Urinary bladder (tissue), 4 donors: Measurements from ENCODE around the gene PPP1R12A. TPM values are rescaled to one million over a fixed set of nuclear protein-coding genes. Genes with fewer than 3 reads are reported as not detected.
A peak's percentile ranks its signal among the peaks of the same experiment; 100 is the strongest.

Experiments used
- DNase-seq: peaks from one replicate; pipeline ENCODE4 v3.0.0-alpha.2; 2015; ENCODE audit errors: extremely low spot score
- H3K27ac ChIP-seq: one replicate; pipeline ENCODE4 v1.5.1; 2013; ENCODE audit warnings: low read depth, mild to moderate bottlenecking, moderate library complexity
- H3K36me3 ChIP-seq: one replicate; pipeline ENCODE4 v1.6.1; 2013; ENCODE audit warnings: mild to moderate bottlenecking, moderate library complexity; ENCODE audit not compliant: insufficient read depth
- H3K4me1 ChIP-seq: one replicate; pipeline ENCODE4 v1.6.1; 2013; ENCODE audit warnings: mild to moderate bottlenecking, moderate library complexity; ENCODE audit not compliant: insufficient read depth
- H3K4me3 ChIP-seq: one replicate; pipeline ENCODE4 v1.5.1; 2013; ENCODE audit warnings: low read depth, low read length
- WGBS: extraction: QIAGEN DNeasy Blood & Tissue Kit; methylation state at CpG from one replicate; pipeline ENCODE4 v1.1.7; 2013; 5-methylcytosine and 5-hydroxymethylcytosine counted together
- polyA plus RNA-seq: library from polyadenylated mRNA; stranded (reverse); fragments of 200-250 nt; gene quantifications from one replicate; pipeline ENCODE4 v1.2.3, GENCODE V29; 2013
- total RNA-seq: library from RNA; depleted of rRNA; stranded (reverse); fragments of >200 nt; gene quantifications from one replicate; pipeline ENCODE4 v1.2.3, GENCODE V29; 2014
- donor health status: healthy with polysubstance abuse.
- donor health status: healthy.

The PPP1R12A gene
- total and polyA plus RNA-seq, 2 donors = 177 to 668 TPM

DNA sequence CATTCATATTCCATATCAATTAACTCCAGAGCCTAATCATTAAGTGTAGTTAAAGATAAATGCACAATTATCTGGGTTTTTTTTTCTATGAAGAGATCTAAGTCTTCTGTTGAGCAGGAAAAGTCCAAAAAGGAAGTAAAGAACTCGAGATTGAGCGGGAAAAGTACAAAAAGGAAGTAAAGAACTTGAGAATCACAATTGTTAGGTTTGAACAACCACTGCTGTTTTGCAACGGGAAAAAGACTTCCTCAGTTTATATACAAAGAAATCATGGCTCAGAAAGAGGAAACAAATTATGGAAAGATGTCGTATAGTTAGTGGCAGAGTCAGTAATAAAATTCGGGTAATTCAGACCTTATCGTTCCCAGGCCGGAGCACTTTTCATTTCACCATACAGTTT, 63.3 kb downstream of the PPP1R12A start:
- WGBS = 75% methylated on average over 7 of the region's 7 CpGs
- H3K36me3 ChIP-seq = no peaks in the 10 kb centered on the region
- H3K4me1 ChIP-seq = no peaks in the 10 kb centered on the region
- no peak overlapping the region for H3K4me3 ChIP-seq
- no peak for DNase-seq
- H3K27ac ChIP-seq = no peak overlapping the region

DNA sequence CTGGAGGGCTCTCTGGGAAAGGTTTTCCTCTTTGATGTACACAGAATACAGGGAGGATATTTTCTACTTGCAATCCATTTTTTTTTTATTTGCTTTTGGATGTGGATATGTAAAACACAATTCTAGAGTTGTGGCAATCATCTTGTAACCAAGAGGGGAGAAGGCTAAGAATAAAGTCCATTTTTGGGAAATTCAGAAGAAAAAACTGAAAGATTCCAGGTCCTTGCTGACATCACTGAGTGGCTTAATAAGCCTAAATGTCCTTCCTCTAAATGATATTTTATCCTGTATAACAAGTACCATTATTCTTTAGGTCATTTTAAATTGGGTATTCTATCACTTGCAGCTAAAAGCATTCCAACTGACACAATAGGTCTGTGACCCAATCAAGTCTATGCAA, 64.0 kb downstream of the PPP1R12A start:
- no peaks in the 10 kb centered on the region for H3K4me1 ChIP-seq
- no peak overlapping the region for H3K27ac ChIP-seq

DNA sequence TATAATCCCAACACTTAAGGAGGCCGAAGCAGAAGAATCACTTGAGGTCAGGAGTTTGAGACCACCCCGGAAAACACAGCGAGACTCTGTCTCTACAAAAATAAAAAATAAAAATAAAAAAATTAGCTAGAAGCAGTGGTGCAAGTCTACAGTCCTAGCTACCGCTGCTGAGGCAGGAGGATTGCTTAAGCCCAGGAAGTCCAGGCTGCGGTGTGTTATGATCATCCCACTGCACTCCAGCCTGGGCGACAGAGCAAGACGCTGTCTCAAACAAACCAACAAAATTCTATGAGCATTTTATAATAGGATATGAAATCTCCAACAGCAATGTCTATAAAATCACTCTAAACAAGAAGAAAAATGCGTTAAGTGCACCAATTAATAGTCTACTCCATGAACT, 75.3 kb downstream of the PPP1R12A start:
- Histone ChIP-seq H3K4me3 (no peak overlapping the region), H3K27ac (no peak overlapping the region), H3K4me1 (no peaks in the 10 kb centered on the region), H3K36me3 (no peaks in the 10 kb centered on the region)
- 90% methylated on average over 8 of the region's 8 CpGs for WGBS
- DNase-seq = no peak

More for the DNA sequence above, 64.0 kb downstream of the PPP1R12A start:
- H3K36me3 ChIP-seq = no peaks in the 10 kb centered on the region
- H3K4me3 ChIP-seq = no peak overlapping the region
- DNase-seq = no peak

DNA sequence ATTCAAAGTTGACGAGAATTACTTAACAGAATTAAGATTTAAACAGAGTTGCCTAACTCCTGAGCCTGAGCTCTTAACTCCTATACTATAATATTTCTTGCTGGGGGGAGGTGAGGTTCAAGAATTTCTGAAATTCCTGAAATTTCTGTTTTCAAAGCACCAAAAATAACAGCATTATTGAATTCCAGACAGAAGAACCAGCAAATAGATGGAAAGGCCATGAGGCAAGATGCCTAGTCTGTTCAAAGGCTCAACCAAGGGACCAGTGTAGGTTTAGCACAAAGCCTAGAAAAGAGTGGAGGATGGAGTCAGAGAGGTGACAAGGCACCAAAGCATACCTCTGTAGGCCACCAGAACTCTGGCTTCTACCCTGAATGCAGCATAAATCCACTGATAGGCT, 76.4 kb downstream of the PPP1R12A start:
- Histone ChIP-seq H3K27ac (no peak overlapping the region), H3K4me3 (no peak overlapping the region), H3K4me1 (no peaks in the 10 kb centered on the region), H3K36me3 (no peaks in the 10 kb centered on the region)
- DNase-seq = no peak
- 80% methylated on average over 1 of the region's 1 CpG for WGBS

DNA sequence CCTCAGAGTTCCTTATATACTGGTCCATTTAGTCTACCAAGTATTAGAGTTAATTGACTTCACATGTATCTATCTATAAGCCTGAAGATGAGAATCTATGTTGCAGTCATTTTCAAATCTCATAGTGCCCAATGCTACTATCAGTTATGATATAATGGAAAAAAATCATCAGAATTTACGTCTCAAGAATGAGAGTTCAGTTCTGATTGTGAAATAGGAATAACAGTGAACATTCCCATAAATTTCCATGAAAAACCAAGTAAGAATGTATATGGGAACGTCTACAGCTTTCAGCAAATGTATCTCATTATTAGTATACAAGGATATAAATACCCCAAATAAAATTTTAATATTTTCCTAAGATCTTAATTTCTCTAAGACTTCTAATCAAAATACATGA, 77.2 kb downstream of the PPP1R12A start:
- Histone ChIP-seq H3K36me3 (no peaks in the 10 kb centered on the region), H3K4me3 (no peak overlapping the region), H3K4me1 (no peaks in the 10 kb centered on the region), H3K27ac (no peak overlapping the region)
- DNase-seq = no peak
- WGBS = 33% methylated on average over 2 of the region's 2 CpGs

DNA sequence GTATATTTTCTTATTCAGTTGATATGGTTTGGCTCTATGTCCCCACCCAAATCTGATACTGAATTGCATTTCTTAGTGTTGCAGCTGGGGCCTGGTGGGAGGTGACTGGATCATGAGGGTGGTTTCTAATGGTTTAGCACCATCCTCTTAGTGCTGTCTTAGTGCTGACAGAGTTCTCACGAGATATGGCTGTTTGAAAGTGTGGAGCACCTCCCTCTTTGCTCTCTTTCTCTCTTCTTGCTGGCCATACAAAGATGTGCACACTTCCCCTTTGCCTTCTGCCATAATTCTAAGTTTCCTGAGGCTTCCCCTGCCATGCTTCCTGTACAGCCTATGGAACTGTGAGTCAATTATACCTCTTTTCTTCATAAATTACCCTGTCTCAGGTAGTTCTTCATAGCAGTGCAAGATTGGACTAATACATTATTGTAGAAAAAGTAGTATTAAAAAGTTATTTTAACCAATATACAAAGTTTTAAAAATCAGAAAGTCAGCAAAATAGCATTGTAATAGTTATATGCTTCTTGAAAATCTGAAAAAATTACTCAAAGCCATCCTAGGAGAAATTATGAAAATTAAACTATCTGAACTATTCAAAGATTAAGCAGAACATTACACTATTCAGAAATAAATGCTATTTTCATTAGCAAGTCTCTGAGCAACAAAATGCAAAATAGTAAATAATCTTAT, 84.1 kb downstream of the PPP1R12A start:
- Histone ChIP-seq H3K27ac (no peak overlapping the region), H3K36me3 (no peaks in the 10 kb centered on the region), H3K4me3 (no peak overlapping the region), H3K4me1 (no peaks in the 10 kb centered on the region)
- DNase-seq = no peak
- WGBS = 79% methylated on average over 1 of the region's 1 CpG

DNA sequence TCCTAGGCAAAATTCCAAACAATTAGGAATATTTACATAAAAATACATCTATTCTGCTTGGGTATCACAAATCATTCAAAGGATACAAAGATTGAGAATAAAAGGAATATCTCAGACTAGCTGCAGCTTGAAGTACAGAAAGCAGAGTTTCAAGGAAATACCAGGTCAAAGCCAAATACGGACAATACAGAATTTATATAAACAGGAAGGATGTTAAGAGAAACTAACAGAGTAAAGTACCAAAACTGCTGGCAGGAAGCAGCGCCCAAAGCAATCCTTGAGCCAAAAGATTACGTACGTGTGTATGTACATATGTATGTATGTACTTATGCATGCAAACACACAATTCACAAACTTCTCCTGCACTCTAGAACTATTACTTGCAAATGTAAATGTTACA, 86.6 kb downstream of the PPP1R12A start:
- H3K4me1 ChIP-seq = no peaks in the 10 kb centered on the region
- peaks cover 2% of the 10 kb centered on the region for H3K36me3 ChIP-seq
- WGBS = 10% methylated on average over 4 of the region's 4 CpGs
- H3K27ac ChIP-seq = no peak overlapping the region
- peak; percentile 2 for DNase-seq
- no peak overlapping the region for H3K4me3 ChIP-seq

DNA sequence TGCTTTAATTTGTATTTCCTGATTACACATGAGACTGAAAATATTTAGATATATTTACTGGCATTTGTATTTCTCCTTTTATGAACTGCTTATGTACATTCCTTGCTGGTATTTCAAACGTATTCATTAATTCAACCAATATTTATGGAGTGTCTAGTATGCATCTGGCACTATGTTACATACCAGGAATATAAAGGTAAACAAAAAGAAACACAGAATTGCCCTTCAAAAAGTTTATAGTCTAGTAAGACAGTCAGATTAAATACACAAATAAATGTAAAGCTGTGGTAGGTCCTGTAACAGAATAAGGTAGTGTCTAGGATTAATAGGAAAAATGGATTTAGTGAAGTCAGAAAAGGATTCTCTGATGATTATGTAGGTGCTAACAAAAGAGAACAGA, 87.5 kb downstream of the PPP1R12A start:
- WGBS = 23% methylated on average over 1 of the region's 1 CpG
- DNase-seq = no peak
- H3K4me1 ChIP-seq = no peaks in the 10 kb centered on the region
- no peak overlapping the region for H3K4me3 ChIP-seq
- peaks cover 2% of the 10 kb centered on the region for H3K36me3 ChIP-seq
- no peak overlapping the region for H3K27ac ChIP-seq

DNA sequence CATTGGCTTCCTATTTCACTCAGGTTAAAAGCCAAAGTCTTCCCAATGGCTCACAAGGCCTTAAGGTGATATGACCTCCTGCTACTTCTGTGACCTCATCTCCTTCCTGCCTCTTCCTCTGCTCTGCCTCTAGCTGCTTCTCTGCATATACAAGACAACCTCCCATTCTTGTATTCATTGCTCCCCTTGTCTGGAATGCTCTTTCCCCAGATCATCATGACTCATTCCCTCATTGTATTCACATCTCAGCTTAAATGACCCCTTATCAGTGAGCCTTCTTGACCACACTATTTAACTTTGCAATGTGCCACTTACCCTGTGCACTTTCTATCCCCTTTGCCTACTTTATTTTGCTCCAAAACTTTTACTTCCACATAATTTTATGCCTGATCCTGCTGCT, 90.2 kb downstream of the PPP1R12A start:
- Histone ChIP-seq H3K4me1 (no peaks in the 10 kb centered on the region), H3K4me3 (no peak overlapping the region), H3K27ac (no peak overlapping the region), H3K36me3 (peaks cover 2% of the 10 kb centered on the region)
- DNase-seq = no peak

DNA sequence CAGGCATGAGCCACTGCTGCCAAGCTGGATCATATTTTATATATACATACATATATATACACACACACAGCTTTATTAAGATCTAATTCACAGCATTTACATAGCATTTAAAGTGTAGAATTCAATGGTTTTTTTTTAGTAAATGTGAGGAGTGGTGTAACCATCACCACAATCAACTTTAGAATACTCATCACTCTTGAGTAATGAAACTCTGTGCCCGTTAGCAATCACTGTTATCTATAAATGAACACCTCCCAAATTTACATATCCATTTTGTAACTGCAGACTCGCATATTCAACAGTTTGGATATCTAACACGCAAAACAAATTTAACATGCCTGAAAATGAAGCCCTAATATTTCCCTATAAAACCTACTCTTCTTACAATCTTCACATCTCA, 90.9 kb downstream of the PPP1R12A start:
- H3K4me1 ChIP-seq = no peaks in the 10 kb centered on the region
- 92% methylated on average over 3 of the region's 3 CpGs for WGBS

DNA sequence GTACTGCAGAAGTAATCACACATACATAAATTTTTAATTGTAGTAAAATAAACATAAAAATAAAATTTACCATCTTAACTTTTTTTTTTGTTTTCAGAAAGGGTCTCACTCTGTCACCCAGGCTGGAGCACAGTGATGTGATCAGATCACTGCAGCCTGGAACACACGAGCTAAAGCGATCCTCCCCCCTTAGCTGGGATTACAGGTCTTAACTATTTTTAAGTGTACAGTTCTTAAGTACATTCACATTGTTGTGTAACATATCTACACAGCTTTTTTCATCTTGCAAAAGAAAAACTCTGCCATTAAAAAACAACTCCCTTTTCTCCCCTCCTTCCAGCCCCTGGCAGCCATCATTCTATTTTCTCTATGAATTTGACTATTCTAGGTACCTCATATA, 92.3 kb downstream of the PPP1R12A start:
- Histone ChIP-seq H3K4me1 (no peaks in the 10 kb centered on the region), H3K27ac (no peak overlapping the region), H3K4me3 (no peak overlapping the region), H3K36me3 (peaks cover 2% of the 10 kb centered on the region)
- no peak for DNase-seq
- 76% methylated on average over 2 of the region's 2 CpGs for WGBS

More for the DNA sequence above, 90.9 kb downstream of the PPP1R12A start:
- Histone ChIP-seq H3K4me3 (no peak overlapping the region), H3K36me3 (peaks cover 2% of the 10 kb centered on the region), H3K27ac (no peak overlapping the region)
- DNase-seq = no peak

DNA sequence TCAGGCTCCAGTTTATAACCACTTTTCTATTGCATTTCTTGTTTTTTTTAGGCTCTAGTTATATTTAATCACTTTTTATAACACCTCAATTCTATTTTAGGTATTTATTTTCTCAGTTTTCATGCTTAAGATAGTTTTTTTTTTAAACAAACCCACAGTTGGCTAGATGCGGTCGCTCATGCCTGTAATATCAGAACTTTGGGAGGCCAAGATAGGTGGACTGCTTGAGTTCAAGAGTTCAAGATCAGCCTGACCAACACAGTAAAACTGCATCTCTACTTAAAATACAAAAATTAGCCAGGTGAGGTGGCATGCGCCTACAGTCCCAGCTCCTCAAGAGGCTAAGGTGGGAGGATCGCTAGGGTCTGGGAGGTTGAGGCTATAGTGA, 93.0 kb downstream of the PPP1R12A start:
- no peak for DNase-seq
- H3K27ac ChIP-seq = no peak overlapping the region
- peaks cover 2% of the 10 kb centered on the region for H3K36me3 ChIP-seq
- WGBS = 77% methylated on average over 4 of the region's 4 CpGs
- H3K4me1 ChIP-seq = no peaks in the 10 kb centered on the region
- H3K4me3 ChIP-seq = no peak overlapping the region

DNA sequence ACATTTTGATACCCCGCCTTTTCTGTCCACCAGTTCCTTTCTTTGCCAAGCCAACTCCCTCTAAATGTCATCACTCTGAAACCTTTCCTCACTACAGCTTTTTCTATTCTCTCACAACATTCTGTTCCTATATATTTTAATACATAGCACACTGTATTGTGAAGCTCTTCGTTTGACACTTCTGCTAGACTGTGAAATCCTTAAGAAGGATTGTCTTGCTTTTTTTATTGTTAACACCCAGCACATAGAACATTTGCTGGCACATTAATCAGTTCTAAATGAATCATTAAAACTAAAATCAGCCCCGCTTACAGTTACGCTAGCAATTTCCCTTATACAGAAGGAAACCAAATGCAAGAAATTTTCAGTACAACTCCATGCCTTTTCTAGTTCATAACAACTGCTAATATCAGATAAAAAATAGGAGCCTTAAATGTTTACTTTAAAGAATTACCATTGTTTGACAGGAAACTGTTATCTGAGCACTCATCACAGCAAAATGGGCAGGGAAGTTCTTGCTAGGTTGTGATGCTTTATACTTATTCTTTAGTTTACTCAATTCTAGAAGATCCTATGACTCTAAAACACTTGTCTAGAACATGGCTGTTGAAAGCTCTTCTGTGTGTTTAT, 93.5 kb downstream of the PPP1R12A start:
- Histone ChIP-seq H3K36me3 (peaks cover 2% of the 10 kb centered on the region), H3K4me3 (no peak overlapping the region), H3K27ac (no peak overlapping the region), H3K4me1 (no peaks in the 10 kb centered on the region)
- WGBS = 86% methylated on average over 4 of the region's 4 CpGs
- DNase-seq = no peak

DNA sequence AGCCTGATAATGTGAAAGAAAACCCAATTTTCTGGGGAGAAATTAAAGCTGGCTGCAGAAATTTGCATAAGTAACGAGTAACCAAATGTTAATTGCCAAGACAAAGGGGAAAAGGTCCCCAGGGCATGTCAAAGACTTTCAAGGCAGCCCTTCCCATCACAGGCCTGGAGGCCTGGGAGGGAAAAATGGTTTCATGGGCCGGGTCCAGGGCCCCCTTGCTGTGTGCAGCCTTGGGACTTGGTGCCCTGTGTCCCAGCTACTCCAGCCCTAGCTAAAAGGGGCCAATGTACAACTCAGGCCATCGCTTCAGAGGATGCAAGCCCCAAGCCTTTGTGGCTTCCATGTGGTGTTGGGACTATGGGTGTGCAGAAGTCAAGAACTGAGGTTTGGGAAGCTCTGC, 96.5 kb downstream of the PPP1R12A start:
- Histone ChIP-seq H3K4me3 (no peak overlapping the region), H3K27ac (no peak overlapping the region), H3K36me3 (no peaks in the 10 kb centered on the region), H3K4me1 (no peaks in the 10 kb centered on the region)
- 97% methylated on average over 3 of the region's 3 CpGs for WGBS
- DNase-seq = no peak
